HG02870 (cell line): Measurements from ENCODE around the gene RNF144A.

Source experiments
- ATAC-seq: cut with Tn5 transposase; IDR thresholded peaks from one replicate; pipeline ENCODE4 v1.9.1; 2021; ENCODE audit warnings: mild to moderate bottlenecking, moderate library complexity; ENCODE audit not compliant: unreplicated experiment

RNF144A gene

GRCh38 chr2:6968319-6969100, 51.3 kb downstream of the RNF144A start:
- ATAC-seq, result no peak

DNA sequence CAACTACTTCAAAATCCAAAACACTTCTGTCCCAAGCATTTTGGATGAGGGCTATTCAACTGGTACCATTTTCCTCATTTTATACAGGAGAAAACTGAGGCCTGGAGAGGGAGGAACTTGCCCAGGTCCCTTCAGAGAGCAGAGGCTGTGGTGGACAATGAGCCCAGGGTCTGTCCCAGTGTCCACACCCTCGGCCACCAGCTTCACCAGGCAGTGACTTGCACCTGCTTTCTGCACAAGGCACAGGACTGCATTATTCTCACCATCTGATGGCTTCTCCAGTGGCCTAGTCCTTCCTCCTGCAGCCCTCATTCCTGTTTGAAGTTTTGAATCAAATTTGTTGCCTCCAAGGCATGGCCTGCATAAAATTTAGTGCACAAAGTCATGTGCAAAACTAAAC, 53.3 kb downstream of the RNF144A start:
- ATAC-seq, result no peak

GRCh38 chr2:6970976-6971480, 53.8 kb downstream of the RNF144A start:
- no peak for ATAC-seq

DNA sequence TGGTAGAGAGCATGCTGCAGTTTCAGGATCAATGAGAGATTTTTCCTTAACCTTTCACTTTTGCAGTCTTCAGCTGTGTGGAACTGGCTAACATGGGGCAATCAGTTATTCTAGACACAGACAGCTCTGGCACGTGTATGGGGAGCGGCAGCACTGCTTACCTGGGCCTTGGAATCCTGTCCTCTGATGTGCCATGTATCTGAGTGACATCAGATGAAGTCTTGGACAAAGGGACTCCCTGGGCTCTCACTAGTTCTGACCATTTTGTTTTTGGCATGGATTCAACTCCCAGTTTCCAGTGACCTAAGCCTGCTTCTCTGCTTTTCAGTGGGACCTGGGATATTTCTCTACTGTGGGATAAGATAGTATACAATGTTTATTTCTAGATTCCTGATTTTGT, 54.3 kb downstream of the RNF144A start:
- ATAC-seq, result no peak

- ATAC-seq, result no peak
Observed at GRCh38 chr2:6972067-6972710, 55.0 kb downstream of the RNF144A start.

- ATAC-seq, result no peak
Observed at GRCh38 chr2:6973895-6974545, 56.8 kb downstream of the RNF144A start.

DNA sequence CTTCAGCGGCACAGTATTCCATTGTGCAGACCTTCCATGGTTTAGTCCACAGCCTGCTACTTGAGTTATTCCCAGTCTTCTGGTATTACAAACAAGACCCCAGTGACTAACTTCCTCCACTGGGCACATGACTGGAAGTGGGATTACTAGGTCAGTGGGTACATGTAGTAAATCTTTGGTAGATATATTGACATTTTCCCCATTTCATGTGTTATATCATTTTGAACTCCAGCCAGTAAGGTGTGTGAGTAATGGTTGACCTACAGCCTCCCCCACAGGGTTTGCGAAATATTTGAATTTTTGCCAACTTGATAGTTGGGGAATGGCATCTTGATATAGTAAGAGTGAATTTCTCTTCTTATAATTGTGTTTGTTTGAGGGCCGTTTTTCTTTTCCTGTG, 58.8 kb downstream of the RNF144A start:
- no peak for ATAC-seq

- ATAC-seq, result no peak
Observed at GRCh38 chr2:6977113-6977741, 60.0 kb downstream of the RNF144A start.

DNA sequence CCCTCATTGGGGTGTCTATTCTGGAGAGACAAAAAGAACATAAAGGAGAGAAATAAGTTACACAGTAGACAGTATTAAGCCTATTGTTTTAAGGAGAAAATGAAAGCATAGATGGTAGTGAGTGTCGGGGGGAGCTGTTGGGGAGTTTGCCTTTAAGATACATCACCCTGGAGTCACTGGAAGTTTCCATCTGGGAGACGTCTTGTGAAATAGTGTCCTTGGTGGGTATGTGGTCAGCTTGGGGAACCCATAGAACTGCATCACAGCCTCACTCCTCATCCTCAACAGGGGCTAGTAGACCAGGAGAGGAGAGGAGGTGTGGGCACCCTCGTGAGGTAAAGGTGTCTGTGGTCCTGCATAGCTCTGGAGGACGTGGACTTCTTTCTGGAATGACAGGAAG, 60.6 kb downstream of the RNF144A start:
- ATAC-seq, result no peak

- ATAC-seq, result no peak
Observed at GRCh38 chr2:6978991-6979390, 61.8 kb downstream of the RNF144A start.

GRCh38 chr2:6982449-6982848, 65.2 kb downstream of the RNF144A start:
- ATAC-seq, result no peak

DNA sequence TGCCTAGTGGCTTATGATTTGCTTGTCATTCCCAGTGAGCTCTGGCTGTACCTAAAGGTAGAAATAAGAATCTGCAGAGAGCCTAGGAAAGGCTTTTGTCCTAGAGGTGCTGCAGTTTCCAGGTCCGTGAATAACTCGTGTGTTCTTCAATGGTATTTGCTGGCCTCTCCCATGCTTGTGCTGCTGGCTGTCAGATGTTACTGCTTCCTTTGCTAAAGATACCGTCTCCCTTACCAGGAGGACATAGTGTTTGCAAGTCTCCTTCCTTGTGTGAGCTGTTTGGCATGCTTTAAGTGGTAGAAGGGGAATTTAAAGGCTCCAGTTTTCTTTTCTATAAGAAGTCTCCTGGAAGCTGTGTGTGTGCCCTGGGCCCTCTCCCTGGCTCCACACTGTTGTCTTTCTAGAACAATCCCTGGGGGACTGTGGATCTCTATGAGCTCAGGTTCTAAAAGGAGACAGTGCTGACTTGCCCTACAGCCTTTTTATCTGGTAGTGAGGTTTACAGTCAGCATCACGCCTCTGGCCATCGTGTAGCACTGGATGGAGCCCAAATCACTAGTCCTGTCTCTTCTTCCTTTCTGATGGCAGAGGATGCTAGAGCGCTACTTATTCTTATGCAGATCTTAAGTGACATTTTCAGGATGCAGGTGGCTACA, 65.8 kb downstream of the RNF144A start:
- ATAC-seq, result no peak

- ATAC-seq, result no peak
Observed at GRCh38 chr2:6986301-6986911, 69.2 kb downstream of the RNF144A start.

DNA sequence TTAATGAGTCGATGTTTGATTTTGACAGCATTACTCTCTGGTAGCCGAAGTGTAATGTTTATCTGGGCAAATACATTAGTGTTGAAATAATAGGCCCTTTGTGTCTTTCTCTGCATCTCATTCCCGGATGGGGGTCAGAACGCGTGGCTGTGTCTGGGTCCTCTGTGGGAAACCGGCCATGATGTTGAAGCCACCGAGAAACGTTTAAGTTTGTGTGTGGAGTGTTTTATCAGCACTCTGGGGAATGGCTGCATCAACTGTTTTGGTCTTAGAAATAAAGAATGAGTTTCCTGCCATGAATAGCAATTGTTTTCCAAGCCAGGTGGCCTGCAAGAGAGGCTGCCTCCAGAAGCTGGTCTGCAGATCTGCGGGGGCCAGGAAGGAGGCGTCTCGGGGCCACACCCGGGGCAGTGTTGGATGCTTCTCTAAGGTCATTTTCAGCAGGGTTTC, 69.7 kb downstream of the RNF144A start:
- no peak for ATAC-seq

DNA sequence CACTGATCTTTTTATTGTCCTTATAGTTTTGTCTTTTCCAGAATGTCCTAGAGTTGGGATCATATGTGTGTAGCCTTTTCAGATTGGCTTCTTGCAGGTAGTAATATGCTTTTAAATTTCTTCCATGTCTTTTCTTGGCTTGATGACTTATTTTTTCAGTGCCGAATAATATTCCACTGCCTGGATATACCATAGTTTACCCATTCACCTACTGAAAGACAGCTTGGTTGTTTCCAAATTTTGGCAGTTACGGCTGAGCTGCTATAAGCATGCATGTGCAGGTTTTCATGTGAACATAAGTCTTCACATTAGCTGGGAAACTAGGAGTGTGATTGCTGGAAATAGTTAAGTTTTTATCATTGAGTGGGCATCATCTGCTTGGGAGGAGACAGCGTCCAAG, 73.7 kb downstream of the RNF144A start:
- ATAC-seq, result no peak

DNA sequence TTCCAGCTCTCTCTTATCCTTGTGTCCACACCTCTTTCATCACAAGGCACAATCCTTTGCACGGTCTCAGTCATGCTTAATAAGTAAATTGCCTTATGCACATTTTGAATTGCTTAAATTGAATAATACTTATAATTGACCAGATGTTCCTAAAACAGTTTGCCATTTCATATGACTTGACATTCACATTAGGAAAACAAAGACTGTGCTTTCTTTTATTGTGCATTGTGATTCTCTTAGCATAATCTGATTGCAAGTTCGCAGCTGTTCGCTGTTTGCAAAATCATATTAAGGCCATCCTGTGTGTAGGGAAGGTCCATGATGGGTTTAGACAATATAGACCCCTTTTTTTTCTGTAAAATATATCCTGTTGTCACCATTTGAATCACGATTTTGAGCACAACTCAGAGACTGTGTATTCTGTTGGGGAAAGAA, 75.6 kb downstream of the RNF144A start:
- ATAC-seq, result no peak

DNA sequence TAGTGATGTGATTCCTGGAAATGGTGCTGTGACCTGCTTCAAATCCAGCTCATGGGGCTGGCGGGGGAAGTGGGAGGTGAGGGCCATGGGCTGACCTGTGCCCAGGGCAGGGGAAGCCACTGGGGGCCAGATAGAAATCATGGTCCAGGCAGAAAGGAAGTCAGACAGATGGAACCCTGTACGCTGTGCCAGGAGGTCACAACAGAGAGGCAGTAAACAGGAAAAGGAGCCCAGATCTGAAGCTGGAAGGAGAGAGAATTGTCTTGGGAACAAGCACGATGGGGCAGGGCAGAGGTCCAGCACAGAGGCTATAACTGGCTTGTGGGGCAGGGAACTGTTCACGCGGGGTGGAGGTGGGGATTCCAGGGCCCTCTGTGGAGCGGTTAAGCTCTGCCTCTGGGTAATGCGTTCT, 76.0 kb downstream of the RNF144A start:
- ATAC-seq, result no peak

- ATAC-seq, result no peak
Observed at GRCh38 chr2:6993936-6994335, 76.7 kb downstream of the RNF144A start.

DNA sequence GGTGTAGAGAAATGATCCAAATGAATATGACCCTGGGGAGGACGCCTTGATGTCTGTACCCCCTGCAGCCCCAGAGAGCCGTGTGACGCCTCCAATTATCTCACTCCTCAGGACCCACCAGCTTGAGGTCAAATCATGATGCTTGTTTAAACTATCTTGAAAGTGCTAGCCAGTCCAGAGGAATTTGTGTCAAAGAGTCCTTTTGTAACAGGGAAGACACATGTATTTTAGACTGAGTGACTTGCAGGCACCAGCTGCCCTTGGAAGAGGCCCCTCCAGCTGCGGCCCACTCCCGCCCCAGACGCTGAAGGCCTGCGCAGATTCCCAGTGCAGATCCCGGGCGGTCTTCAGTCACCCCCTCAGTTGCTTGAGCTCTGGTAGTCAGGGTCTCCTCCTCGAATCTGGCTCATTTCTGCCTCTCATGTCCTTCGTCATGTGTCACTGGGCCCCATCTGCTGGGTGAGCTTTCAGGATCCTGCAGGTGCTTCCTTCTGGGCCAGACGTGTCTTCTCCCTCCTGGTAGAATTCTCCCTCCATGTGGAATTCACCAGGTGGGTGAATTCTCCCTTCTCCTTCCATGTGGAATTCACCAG, 77.4 kb downstream of the RNF144A start:
- no peak for ATAC-seq
